Right cardiac atrium (tissue), 5 donors: ENCODE measurements around the gene CNTNAP2. TPM values are rescaled to one million over a fixed set of nuclear protein-coding genes. Genes with fewer than 3 reads are reported as not detected.

Experiments used
- ATAC-seq, 2 donors: fragments of 200-7000 bp; cut with Tn5 transposase; one replicate each; pipeline versions ENCODE4 v1.8.0 to v1.9.1; 2020; ENCODE audit warnings: moderate library complexity in 2 of 2, mild to moderate bottlenecking in 1 of 2
- DNase-seq, 3 donors: peaks; one replicate each; pipeline ENCODE4 v3.0.0-alpha.2; 2020
- H3K27ac ChIP-seq: one replicate; pipeline ENCODE4 v1.5.1; 2013; ENCODE audit warnings: mild to moderate bottlenecking, low read length, control low read depth, moderate library complexity
- H3K27me3 ChIP-seq: one replicate; pipeline ENCODE4 v1.6.1; 2013; ENCODE audit not compliant: control insufficient read depth, insufficient read depth
- H3K4me1 ChIP-seq: one replicate; pipeline ENCODE4 v1.6.1; 2013; ENCODE audit warnings: low read length; ENCODE audit not compliant: control insufficient read depth, insufficient read depth
- H3K4me3 ChIP-seq: one replicate; pipeline ENCODE4 v1.5.1; 2013; ENCODE audit warnings: low read length, control low read depth
- H3K9me3 ChIP-seq: one replicate; pipeline ENCODE4 v1.6.1; 2013; ENCODE audit warnings: low read length; ENCODE audit not compliant: control insufficient read depth
- WGBS: extraction: QIAGEN DNeasy Blood & Tissue Kit; methylation state at CpG from one replicate; pipeline ENCODE4 v1.1.7; 2013; 5-methylcytosine and 5-hydroxymethylcytosine counted together
- intact Hi-C, 4 donors: fragments of 100-400 bp; cut with DNase I; formaldehyde crosslinking; loops; one replicate each; pipeline versions ENCODE4 v1.11.0 to v1.14.0; 2022 to 2023
- polyA plus RNA-seq: library from polyadenylated mRNA; stranded (reverse); fragments of 200-250 nt; gene quantifications from one replicate; pipeline ENCODE4 v1.2.3, GENCODE V29; 2013
- total RNA-seq, 4 donors: library from RNA; stranded (reverse); fragmentation: NEBNext Ultra II Directional; extraction: Animal tissue kit (Norgen Biotek cat#: 25700); gene quantifications; one replicate each; pipeline ENCODE4 v1.2.1, GENCODE V29; 2021
- donor health status: healthy with polysubstance abuse.
- donor health status: DM: no; HTN: yes; CAD: no.
- donor health status: DM: no; HTN: no; CAD: no.
- donor health status: DM: no; HTN: yes; CAD: no; lungs with severe emphysema.
- donor health status: DM: yes; HTN: yes; CAD: no.

Gene CNTNAP2
- total and polyA plus RNA-seq, 5 donors: 0.23 to 1.7 (median 0.91) TPM; not detected in 1

DNA sequence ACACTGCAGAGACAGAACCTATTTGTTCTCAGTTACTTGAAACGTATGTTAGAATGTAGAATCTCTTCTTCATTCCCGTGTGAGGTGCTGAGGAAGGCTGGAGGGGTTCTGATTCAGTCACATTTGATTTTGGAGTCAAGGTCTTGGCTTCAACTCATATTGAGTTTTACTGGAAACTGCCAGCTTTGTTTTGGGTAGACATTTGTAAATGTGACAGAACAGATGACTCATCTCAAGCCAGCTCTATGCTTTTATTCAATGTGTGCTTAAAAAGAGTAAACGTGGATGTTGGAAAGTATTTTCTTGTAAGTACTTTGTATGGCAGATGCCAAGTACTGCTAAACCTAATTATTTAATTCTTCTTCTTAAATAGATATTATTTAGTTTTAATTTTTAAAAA is 1693.2 kb downstream of the CNTNAP2 start:
- Histone ChIP-seq H3K9me3 (no peaks in the 10 kb centered on the region), H3K27ac (no peak overlapping the region), H3K27me3 (no peaks in the 10 kb centered on the region), H3K4me3 (no peak overlapping the region), H3K4me1 (no peaks in the 10 kb centered on the region)
- WGBS: 36% methylated on average over 3 of the region's 3 CpGs
- no peak for DNase-seq
- intact Hi-C loops: no loop called here
- no peak for ATAC-seq

DNA sequence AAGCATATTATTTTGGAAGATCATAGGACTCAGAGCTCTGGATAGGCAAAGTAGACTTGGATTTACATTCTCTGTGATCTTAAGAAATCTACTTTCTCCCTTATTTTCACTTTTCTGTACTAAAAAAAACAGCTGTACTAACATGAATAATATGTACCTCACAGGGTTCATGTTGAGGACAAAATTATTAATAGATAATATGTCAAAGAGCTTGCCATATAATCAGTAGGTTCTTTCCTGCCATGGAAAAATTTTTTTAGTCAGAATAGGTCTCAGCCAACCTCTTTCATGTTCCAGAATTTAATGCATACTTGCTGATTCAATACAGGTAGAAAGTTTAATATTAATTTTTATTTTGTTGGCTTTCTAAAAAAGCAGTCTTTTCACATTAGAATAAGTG is 1693.7 kb downstream of the CNTNAP2 start:
- Histone ChIP-seq H3K9me3 (no peaks in the 10 kb centered on the region), H3K4me1 (no peaks in the 10 kb centered on the region), H3K27ac (no peak overlapping the region), H3K27me3 (no peaks in the 10 kb centered on the region), H3K4me3 (no peak overlapping the region)
- intact Hi-C loops: no loop called here
- no peak for DNase-seq
- no peak for ATAC-seq

DNA sequence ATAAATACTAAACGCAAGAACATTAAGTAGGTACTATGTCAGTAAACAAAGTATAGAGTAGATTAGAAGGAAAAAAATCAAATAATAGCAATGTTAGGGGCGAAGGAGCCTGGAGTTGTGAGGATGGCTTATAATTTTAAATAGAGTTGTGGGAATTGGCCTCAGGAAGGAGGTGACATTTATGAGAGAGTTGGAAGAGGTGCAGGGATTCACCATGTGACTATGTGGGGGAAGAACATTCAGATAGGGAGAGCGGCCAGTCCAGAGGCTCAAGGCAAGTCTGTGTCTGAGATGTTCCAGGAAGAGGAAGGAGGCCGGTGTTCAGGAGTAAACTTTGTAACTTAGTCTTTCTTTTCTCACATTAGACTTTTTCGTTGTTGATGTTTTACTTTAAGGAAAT is 1695.3 kb downstream of the CNTNAP2 start:
- Histone ChIP-seq H3K27ac (no peak overlapping the region), H3K27me3 (no peaks in the 10 kb centered on the region), H3K9me3 (no peaks in the 10 kb centered on the region), H3K4me3 (no peak overlapping the region), H3K4me1 (no peaks in the 10 kb centered on the region)
- intact Hi-C loops: no loop called here
- DNase-seq (no peak), ATAC-seq (no peak)
- 78% methylated on average over 5 of the region's 5 CpGs for whole genome bisulfite sequencing

DNA sequence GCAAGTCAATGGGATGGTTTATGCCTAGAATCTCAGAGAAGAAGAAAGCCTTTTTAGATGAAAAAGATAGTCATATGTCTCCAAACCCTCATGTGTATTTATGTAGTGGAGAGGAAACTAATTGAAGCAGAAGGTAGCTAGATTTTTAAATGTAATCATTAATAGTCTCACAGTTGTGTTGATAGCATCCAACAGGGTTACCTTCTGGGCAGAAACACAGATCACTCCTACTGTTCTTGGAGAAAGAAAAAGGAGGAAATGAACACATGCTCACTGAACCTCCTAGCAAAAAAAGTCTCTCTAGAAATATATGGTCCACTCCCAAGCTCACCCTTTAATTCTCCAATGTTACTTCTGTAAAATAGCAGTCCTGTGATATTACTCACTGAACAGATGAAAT is 1696.7 kb downstream of the CNTNAP2 start:
- intact Hi-C loops: no loop called here
- no peak for ATAC-seq
- H3K4me3 ChIP-seq: no peak overlapping the region

DNA sequence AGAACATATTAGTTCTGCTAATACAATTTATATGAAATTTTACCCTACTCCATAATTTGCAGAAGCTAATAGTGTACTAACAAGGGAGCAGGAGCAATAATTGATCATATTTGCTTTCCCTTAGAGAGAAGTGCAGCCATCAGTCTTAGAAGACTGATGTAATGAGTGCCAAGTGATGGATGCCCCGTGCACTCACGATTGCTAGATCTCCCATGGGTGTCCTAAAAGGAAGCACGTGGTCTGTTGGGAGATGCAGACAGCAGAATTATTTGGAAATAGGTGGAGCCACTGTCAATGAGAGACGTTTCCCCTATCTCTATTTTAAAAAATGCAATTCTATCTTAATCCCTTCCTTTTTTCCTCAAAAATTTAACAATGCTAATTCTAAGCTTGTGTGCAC is 1701.7 kb downstream of the CNTNAP2 start:
- WGBS: 32% methylated on average over 4 of the region's 4 CpGs
- DNase-seq (no peak), ATAC-seq (no peak)
- Histone ChIP-seq H3K4me1 (no peaks in the 10 kb centered on the region), H3K27me3 (no peaks in the 10 kb centered on the region), H3K27ac (no peak overlapping the region), H3K9me3 (no peaks in the 10 kb centered on the region), H3K4me3 (no peak overlapping the region)
- intact Hi-C loops: no loop called here

More for the DNA sequence above, 1696.7 kb downstream of the CNTNAP2 start:
- Histone ChIP-seq H3K27me3 (no peaks in the 10 kb centered on the region), H3K27ac (no peak overlapping the region), H3K9me3 (no peaks in the 10 kb centered on the region), H3K4me1 (no peaks in the 10 kb centered on the region)
- no peak for DNase-seq

DNA sequence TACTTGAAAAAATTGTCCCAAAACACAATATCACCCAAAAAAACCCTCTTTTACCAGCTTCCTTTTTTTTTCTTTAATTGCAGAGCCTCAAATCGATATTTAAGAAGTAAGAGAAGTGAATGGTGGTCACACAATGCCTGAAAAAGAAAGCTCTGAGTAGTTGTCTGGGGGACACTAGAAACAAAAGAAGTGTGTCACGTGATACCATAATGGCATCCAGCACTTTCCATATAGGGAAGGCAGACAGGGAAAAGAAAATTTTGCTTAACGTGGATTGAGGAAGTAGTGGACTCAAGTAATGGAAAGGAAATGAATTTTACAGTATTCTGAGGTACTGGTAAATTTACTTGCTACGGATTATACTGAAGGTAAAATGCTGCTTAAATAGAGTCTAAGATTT is 1708.1 kb downstream of the CNTNAP2 start:
- WGBS: 73% methylated on average over 4 of the region's 4 CpGs
- Histone ChIP-seq H3K27ac (no peak overlapping the region), H3K27me3 (no peaks in the 10 kb centered on the region), H3K4me3 (no peak overlapping the region), H3K9me3 (no peaks in the 10 kb centered on the region), H3K4me1 (no peaks in the 10 kb centered on the region)
- ATAC-seq (no peak), DNase-seq (no peak)
- intact Hi-C loops: no loop called here

DNA sequence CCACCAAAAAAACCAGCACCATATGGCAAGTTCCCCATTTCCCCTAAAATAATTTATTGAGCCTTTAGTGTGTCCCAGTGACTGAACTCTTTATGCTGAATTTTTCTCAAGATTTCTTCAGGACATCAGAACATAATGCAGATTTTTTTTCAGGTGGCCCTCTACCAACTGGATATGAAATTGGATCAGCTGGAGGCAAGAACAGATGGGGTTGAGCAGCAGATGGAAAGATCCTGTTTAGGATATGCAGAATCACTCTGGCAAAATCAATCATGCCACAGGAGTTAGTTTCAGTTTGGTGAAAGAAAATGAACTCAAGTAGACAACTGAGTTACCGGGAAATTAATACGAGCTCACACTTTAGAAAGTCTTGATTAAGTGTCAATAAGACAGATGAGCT is 1712.4 kb downstream of the CNTNAP2 start:
- intact Hi-C loops: no loop called here
- WGBS: 87% methylated on average over 2 of the region's 2 CpGs
- ATAC-seq (no peak), DNase-seq (no peak)
- H3K9me3 ChIP-seq: no peaks in the 10 kb centered on the region
- no peaks in the 10 kb centered on the region for H3K4me1 ChIP-seq
- no peak overlapping the region for H3K27ac ChIP-seq
- no peak overlapping the region for H3K4me3 ChIP-seq
- no peaks in the 10 kb centered on the region for H3K27me3 ChIP-seq

DNA sequence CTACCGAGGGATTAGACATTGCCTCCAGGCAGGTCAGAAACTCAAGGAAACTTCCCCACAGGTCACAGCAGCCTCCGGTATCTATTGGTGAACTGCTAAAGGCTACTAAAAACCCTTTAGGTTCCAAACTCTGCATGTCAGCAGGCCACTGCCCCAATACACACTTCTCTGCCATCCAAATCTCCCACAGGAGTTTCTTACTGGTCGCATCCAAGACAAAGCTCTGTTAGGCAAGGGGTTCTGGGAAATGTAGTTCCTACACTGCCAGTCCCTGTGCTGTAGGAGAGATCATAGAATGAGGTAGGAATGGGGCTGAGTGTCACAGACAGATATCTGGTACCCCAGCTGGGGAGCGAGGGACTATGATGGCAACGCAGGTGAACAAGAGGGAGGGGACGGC is 1717.0 kb downstream of the CNTNAP2 start:
- Histone ChIP-seq H3K9me3 (no peaks in the 10 kb centered on the region), H3K4me3 (no peak overlapping the region), H3K4me1 (no peaks in the 10 kb centered on the region), H3K27ac (no peak overlapping the region), H3K27me3 (no peaks in the 10 kb centered on the region)
- whole genome bisulfite sequencing: 62% methylated on average over 6 of the region's 6 CpGs
- ATAC-seq (no peak), DNase-seq (no peak)
- intact Hi-C loops: no loop called here

DNA sequence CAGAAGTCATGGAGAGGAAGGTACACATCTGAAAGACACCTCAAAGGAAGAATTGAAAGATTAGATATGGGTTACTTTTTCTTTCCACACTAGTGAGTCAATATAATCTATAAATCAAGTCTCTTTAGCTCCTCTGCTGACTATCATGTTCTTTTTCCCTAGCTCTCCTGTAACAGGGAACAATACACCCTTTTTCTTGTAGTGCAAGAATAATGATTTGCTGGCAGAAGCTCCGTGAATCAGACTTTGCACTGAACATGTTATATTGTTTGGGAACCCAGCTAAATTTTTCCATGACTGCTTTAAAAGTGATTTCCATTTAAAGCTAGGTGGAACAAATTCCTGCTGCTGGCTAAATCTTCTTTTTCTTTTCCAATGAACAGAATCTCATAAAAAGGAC is 1717.4 kb downstream of the CNTNAP2 start:
- H3K27me3 ChIP-seq: no peaks in the 10 kb centered on the region
- no peak for DNase-seq
- 55% methylated on average over 1 of the region's 1 CpG for WGBS
- H3K27ac ChIP-seq: no peak overlapping the region
- intact Hi-C loops: no loop called here
- no peak overlapping the region for H3K4me3 ChIP-seq
- no peaks in the 10 kb centered on the region for H3K4me1 ChIP-seq
- no peaks in the 10 kb centered on the region for H3K9me3 ChIP-seq
- no peak for ATAC-seq

DNA sequence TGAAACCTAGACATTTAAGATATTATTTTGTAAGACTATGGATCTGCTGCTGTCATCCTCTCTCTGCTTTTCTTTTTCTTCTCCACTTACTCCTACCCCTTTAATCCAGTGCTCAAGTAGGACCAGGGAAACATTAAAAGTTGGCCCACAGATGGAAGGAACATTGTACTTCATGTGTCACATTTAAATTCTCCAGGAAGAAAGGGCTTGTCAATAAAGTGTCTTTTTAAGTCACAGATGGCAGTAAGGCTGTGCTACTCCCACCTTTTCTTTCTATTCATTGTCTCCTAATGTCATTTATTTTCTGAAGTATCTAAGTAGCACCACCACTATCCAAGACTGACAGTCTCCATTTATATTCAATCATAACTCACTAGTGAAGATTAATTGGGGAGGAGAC is 1736.2 kb downstream of the CNTNAP2 start:
- intact Hi-C loops: no loop called here
- H3K9me3 ChIP-seq: no peaks in the 10 kb centered on the region
- no peak overlapping the region for H3K27ac ChIP-seq
- H3K27me3 ChIP-seq: no peaks in the 10 kb centered on the region
- no peak for DNase-seq
- no peak for ATAC-seq
- no peak overlapping the region for H3K4me3 ChIP-seq
- no peaks in the 10 kb centered on the region for H3K4me1 ChIP-seq

DNA sequence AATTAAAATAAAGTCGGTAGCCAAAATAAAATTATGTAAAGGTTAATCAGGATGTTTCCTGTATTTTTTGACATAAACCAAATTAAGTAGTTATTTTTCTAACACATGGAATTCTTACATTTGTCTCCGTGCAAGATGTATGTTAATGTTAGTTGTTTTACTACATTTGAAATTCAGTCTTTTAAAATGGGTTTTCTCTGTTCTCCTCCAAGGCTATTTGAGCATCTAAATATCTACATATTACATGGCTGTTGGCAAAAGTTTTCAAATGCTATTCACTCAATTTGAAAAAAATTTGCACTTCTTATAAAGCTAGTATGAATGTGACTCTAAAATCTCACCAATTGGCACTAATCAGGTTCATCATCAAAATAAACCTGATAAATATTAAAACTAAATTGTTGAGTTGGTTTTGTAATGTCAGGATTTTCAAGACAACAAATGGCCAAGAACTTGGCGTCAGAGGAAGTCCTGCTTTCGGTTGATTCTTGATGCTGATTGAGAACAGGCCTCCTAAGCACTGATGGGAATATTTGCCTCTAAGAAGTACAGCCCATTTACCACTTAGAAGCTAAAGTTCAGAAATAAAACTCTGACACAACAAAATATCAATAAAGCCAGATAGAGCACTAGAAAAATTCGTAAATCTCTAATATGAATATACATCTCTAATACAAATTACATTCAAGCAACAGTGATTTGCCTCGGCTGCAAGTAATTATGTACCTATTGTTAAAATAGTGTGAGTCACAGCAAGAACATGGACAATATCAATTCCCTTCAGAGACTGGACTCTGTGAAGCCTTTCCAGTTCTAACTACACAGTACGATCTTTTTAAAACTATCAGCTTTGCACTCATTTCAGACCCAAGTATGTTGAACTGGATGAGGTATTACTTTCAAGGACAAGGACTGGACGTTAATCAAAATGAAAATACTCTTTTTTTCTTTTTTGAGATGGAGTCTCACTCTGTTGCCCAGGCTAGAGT is 1740.8 kb downstream of the CNTNAP2 start:
- DNase-seq (no peak), ATAC-seq (no peak)
- WGBS: 69% methylated on average over 8 of the region's 8 CpGs
- Histone ChIP-seq H3K27me3 (no peaks in the 10 kb centered on the region), H3K4me1 (no peaks in the 10 kb centered on the region), H3K9me3 (no peaks in the 10 kb centered on the region), H3K4me3 (no peak overlapping the region), H3K27ac (no peak overlapping the region)
- intact Hi-C loops: no loop called here

DNA sequence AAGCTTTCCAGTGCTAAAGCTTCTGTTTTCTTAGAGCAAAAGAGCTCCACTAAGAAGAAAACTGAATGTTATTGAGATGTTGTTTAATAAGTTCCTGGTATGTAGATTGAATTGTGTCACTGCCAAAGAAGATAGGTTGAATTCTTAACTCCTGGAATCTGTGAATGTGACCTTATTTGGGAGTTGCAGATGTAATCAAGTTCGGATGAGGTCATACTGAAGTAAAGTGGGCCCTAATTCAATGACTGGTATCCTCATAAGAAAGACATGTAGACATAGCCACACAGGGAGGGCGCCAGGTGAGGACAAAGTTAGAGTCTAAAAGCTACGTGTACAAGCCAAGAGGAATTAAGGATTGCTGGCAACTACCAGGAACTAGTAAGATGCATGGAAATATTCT is 1741.8 kb downstream of the CNTNAP2 start:
- intact Hi-C loops: no loop called here
- ATAC-seq (no peak), DNase-seq (no peak)

More for the DNA sequence above, 1741.8 kb downstream of the CNTNAP2 start:
- H3K27me3 ChIP-seq: no peaks in the 10 kb centered on the region
- H3K9me3 ChIP-seq: no peaks in the 10 kb centered on the region
- H3K27ac ChIP-seq: no peak overlapping the region
- no peaks in the 10 kb centered on the region for H3K4me1 ChIP-seq
- no peak overlapping the region for H3K4me3 ChIP-seq
- 73% methylated on average over 3 of the region's 3 CpGs for WGBS
